NCI-H345 (cell line): Measurements from ENCODE around the gene SPAG9.
A peak's percentile ranks its signal among the peaks of the same experiment; 100 is the strongest.

Experiments
- DNase-seq: peaks from one replicate; lab custom pipeline; 2025; lab: John Stamatoyannopoulos, UW

SPAG9 gene, protein sequence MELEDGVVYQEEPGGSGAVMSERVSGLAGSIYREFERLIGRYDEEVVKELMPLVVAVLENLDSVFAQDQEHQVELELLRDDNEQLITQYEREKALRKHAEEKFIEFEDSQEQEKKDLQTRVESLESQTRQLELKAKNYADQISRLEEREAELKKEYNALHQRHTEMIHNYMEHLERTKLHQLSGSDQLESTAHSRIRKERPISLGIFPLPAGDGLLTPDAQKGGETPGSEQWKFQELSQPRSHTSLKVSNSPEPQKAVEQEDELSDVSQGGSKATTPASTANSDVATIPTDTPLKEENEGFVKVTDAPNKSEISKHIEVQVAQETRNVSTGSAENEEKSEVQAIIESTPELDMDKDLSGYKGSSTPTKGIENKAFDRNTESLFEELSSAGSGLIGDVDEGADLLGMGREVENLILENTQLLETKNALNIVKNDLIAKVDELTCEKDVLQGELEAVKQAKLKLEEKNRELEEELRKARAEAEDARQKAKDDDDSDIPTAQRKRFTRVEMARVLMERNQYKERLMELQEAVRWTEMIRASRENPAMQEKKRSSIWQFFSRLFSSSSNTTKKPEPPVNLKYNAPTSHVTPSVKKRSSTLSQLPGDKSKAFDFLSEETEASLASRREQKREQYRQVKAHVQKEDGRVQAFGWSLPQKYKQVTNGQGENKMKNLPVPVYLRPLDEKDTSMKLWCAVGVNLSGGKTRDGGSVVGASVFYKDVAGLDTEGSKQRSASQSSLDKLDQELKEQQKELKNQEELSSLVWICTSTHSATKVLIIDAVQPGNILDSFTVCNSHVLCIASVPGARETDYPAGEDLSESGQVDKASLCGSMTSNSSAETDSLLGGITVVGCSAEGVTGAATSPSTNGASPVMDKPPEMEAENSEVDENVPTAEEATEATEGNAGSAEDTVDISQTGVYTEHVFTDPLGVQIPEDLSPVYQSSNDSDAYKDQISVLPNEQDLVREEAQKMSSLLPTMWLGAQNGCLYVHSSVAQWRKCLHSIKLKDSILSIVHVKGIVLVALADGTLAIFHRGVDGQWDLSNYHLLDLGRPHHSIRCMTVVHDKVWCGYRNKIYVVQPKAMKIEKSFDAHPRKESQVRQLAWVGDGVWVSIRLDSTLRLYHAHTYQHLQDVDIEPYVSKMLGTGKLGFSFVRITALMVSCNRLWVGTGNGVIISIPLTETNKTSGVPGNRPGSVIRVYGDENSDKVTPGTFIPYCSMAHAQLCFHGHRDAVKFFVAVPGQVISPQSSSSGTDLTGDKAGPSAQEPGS (N-terminal part only)

DNA sequence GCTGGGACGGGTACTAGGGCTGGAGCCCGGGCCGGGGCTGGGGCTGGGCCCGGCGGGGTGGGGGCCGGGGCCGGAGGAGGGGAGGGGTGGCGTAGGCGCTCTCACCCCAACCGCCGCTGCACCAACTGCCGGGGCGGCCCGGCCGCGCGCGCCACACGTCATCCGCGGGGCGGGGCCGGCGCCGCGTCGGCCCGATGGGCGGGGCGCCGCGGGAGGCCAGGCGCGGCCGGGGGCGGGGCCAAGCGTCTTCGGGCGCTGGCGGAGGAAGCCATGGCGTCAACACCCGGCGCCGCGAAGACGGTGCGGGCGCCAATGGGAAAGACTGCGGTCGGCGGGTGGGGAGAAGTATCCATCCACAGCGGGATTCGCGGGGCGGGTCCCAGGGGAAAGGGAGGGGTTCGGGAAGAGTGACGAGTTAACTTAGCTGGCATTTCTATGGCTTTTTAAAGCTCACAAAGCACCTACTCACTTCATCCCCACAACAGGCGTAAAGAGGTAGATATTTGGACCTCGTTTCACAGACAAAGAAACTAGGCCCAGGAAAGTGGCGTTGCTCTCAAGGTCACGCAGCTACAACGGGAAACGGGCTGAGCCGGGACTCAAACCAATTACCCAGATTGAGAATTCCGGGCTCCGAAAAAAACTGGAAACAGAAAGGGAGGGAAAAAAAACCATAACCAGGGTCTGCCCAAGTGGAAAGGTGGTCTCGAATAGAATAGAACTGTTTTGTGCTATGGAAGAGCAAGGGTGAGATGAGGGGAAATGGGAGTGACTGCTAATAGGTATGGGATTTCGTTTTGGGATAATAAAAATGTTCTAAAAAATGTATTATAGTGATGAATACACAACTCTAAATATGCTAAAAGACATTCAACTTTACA is at the start of gene SPAG9:
Gene SPAG9, minus strand, starts transcription at position 130 of the 881 bp plus-strand sequence. CDS start 212 bp downstream, outside the sequence.
- DNase-seq, result peak; percentile 97

DNA sequence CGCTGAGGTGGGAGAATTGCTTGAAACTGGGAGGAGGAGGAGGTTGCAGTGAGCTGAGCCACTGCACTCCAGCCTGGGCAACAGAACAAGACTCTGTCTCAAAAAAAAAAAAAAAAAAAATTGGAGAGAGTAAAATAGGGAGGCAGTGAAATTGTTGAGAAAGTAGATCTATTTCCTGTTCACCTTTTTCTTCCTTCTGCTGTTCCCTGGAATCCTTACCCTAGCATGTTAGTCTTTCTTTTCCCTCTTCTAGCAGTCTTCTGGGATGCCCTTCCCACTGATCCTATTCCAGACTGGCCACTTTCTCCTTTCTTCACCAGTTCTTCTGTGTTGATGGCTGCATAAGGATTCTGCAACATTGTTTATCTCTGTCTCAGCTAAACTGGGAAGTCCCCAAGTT is 48.7 kb upstream of the SPAG9 start:
- DNase-seq, result no peak

DNA sequence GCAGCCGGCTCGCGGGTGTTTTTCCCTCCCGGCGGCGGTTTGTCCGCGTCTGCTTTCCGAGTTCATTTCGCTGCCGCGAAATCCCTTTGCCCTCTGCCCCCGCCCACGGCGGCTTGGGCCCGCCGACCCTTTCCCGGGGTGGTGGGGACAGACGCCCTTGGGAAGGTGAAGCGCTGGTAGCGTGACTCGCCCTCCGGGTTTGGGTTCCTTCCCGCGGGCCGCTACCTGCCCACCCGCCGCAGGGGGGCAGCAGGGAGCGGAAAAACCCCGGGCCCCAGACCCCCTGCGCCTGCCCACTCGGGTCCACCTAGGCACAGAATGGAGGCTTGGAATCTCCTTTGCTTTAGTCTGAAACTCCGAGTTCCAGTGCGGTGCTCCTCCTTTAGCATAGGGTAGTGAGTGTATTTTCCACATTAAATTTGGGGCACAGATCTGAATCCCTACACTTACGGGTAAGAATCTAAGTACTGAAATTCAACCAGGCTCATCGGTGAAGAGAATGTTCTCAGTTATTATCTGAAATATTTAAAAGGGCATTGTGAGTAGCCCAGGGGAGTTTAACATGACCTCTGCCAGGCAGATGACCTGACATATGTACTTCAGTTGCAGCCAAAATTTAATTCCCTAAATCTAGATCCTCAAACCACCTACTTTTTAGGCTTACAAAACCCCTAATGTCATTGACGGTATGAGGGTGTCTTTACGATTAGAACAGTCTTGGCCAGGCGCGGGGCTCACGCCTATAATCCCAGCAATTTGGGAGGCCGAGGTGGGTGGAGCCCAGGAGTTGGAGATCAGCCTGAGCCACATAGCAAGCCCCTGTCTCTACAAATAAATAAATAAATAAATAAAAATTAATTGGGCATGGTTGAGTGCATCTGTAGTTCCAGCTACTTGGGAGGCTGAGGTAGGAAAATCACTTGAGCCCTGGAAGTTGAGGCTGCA is 46.6 kb upstream of the SPAG9 start:
- peak; percentile 19 for DNase-seq

DNA sequence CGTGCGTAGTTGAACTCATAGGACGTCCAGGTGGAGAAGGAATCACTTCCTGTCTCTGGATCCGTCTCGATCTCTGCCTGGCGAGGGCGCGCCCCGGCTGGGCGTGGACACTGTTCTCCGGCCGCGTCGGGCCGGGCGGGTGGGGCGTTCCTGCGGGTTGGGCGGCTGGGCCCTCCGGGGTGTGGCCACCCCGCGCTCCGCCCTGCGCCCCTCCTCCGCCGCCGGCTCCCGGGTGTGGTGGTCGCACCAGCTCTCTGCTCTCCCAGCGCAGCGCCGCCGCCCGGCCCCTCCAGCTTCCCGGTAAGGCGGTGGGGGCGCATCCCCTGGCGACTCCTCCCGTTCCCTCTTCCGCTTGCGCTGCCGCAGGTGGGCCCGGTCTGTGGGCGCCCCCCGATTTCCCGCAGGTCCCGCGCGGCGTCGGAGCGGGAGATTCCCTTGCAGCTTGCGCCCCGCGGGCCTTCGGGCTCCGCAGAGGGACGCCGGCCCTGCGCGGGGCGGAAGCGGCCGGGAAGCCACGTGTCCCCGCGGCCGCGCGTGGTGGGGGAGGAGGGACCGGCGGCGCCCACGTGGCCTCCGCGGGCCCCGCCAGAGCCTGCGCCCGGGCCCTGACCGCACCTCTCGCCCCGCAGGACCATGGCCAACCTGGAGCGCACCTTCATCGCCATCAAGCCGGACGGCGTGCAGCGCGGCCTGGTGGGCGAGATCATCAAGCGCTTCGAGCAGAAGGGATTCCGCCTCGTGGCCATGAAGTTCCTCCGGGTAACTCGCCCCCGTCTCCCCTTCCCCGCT is 45.7 kb upstream of the SPAG9 start, which contains the start of gene NME2:
Gene NME2, plus strand, starts transcription at position 214 of the 789 bp plus-strand sequence. Its CDS starts 420 bp downstream, at position 634.
- peak; percentile 84 for DNase-seq

DNA sequence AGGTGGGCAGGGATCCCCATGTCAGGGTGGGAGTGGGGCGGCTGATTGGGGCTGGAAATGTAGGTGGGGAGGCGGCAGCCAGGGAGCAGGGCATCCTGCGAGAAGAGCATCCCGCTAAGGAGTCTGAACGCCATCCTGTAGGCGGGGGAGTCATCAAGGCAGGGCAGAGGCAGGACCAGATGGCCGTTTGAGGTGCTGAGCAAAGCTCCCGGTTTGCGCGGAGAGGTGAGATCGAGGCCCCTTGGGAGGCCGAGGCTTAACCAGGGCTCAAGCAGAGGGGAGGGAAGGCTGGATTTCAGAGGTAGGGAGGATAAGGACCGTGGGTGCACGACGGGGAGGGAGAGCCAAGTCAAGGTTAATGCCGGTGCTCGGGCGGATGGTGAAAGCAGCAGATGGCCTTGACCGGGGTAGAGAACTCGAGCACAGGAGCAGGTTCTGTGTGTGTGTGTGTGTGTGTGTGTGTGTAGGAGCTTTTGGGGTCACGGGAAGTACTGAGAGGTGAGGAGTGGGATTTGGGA is 45.1 kb upstream of the SPAG9 start:
- no peak for DNase-seq

DNA sequence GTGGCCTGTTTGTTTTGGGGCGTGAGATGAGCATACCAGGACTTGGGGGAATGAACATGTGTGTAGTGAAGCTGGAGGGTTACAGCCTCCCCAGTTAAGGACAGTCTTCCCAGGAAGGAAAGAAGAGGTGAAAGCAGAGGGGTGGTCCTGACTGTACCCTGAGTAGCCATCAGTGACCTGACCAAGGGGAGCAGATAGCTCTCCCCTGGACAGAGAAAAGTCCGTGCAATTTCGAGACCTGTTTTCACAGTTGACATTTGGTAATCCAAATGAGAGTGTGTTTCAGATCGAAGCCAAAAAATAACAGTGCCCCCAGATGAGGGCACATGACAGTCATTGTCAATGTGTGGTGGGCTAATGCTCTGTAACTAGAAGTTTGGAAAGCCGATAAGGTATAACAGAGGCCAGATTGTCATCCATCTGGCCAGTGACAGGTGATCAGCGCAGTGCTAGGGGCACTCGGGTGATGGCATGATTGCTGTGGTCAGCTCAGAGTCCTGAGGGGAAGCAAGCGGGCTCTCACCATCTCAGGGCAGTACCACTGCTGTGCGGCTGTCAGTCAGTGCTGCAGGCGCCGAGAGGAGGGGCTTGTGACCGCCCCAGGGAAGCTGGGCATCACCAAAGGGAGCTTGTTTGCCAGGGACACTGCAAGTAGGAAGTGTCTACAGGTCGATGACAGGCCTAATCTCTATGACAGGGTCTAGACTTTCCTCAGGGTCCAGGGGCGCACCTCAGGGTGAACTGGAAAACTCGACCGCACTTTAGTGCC is 44.4 kb upstream of the SPAG9 start:
- DNase-seq, result peak; percentile 13

DNA sequence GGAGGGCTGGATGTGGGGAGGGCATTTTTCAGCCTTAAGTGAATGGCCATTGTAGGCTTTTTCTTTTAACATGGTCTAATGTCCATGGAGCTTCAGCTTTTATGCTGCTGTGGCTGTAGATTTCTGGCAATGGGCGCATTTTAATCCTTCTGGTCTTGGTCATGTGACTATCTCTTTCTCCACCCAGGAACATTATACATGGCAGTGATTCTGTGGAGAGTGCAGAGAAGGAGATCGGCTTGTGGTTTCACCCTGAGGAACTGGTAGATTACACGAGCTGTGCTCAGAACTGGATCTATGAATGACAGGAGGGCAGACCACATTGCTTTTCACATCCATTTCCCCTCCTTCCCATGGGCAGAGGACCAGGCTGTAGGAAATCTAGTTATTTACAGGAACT is 40.9 kb upstream of the SPAG9 start:
- DNase-seq, result no peak

DNA sequence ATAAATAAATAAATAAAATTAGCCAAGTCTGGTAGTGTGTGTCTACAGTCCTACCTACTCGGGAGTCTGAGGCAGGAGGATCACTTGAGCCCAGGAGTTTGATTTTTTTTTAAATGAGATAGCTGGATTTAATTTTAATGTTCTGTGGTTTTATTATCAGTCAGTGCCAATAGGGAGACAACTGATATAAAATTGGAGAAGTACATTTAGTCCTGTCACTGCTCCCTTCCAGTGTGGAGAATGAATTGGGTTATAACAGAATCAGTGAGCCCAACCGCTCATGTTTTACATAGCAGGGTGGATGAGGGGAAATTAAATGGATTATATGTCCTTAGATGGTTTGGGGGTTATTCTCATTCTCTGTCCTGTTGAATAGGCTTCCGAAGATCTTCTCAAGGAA is 38.9 kb upstream of the SPAG9 start:
- DNase-seq, result no peak

DNA sequence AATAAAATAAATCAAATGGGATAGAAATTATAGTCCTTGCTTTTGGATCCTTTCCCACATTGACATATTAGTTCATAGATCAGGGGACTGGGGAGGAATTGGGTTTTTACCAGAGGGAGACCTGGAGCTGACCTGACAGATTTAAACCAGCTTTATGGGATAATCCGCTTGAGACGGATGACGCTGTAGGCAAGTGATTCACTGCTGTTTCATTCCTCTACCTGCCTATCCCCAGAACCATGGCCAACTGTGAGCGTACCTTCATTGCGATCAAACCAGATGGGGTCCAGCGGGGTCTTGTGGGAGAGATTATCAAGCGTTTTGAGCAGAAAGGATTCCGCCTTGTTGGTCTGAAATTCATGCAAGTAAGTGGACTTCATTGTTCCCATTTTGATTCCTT is 34.7 kb upstream of the SPAG9 start:
- no peak for DNase-seq

DNA sequence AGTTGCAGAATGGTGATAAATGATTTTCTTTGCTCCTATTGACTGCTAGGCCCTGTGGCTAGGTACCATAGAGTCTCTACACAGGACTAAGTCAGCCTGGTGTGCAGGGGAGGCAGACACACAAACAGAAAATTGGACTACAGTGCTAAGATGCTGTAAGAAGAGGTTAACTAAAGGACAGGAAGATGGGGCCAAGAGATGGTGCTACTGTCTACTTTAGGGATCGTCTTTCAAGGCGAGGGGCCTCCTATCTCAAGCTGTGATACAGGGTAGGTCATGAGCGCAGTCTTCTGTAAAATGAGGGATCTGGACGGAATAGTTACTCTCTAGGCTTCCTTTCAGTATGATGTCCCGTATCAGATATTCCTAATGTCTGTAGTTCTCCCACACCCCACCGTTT is 33.5 kb upstream of the SPAG9 start:
- no peak for DNase-seq

DNA sequence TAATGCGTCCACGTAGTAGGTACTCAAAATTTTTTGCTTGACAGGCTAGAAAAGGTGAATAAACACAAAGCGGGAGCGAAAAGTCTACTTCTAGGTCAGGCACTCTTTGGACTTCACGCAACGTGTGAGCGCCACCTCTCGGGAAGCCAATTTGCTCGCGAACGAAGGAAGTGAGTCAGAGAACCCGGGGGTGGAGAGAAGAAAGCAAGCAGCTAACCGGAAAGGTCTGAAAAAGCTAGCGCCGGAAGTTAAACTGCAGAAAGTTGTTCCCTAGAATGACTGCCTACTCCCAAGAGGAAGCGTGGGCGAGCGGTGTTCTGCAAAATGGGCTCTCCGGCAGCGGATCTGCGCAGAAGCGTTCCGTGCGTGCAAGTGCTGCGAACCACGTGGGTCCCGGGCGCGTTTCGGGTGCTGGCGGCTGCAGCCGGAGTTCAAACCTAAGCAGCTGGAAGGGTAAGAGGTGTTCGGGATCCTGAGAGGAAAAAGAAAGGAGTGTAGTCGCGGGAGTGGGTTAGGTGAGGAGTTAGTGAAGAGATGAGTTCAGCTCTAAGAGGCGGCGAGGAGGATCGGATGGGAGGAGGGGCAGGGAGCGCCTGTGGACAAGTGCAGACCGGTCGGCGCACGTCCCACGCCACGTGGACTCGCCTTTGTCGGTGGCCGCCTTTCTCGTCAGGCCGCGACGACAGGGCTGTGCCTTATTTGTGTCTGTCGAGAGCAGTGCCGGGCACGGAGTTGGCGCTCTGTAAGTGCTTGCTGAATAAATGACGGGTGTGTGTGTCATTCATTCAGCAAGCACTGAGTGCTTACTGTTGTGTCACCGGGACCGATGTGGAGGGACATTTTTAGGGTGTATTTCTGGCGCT is 32.8 kb upstream of the SPAG9 start, which contains the start of gene NME1:
Gene NME1, plus strand, starts transcription at position 350 of the 863 bp plus-strand sequence. CDS start 2,096 bp downstream, outside the sequence.
- peak; percentile 99 for DNase-seq

DNA sequence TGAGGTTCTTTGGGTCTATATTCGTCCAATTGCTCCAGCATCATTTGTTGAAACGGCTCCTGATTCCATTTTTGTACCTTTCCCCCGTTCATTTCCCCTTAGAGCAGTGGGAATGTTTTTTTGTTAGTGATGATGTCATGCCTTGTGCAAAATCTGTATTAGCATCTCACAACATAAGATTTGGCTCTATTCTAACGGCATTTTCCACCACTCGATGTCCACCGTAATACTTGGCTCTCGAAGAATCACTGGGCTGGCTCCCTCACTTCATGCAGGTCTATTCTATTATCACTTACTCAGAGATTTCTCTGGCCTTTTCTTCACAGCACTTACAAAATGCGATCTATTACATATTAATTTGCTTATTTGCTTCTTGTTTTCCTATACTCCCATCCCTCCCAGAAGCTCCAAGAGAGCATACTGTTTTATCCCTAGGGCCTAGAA is 32.1 kb upstream of the SPAG9 start:
- DNase-seq, result peak; percentile 41

DNA sequence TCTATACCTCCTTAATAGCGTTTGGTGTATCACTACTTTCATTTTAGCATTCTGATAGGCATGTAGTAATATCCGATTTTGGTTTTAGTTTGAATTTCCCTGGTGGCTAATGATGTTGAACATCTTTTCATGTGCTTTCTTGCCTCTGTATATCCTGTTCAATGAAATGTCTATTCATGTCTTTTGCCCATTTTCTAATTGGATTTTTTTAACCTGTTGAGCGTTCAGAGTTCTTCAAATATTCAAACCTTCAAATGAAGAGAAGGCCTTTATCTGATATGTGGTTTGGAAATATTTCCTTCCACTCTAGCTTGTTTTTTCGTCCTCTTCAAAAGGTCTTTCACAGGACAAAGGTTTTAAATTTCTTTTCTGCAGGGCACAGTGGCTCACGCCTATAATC is 30.3 kb upstream of the SPAG9 start:
- DNase-seq, result no peak

DNA sequence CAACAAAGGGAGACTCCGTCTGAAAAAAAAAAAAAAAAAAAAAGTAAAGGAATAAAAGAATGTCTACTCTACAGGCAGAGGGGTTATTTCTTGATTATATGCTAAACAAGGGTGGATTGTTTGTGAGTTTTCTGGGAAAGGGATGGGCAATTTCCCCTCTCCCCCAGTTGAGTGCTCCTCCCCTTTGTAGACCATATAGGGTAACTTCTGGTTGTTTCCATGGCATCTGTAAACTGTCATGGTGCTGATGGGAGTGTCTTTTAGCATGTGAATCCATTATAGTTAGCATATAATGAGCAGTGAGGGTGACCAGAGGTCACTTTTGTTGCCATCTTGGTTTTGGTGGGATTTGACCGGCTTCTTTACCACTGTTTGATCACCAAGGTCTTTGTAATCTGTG is 28.5 kb upstream of the SPAG9 start:
- DNase-seq, result no peak

DNA sequence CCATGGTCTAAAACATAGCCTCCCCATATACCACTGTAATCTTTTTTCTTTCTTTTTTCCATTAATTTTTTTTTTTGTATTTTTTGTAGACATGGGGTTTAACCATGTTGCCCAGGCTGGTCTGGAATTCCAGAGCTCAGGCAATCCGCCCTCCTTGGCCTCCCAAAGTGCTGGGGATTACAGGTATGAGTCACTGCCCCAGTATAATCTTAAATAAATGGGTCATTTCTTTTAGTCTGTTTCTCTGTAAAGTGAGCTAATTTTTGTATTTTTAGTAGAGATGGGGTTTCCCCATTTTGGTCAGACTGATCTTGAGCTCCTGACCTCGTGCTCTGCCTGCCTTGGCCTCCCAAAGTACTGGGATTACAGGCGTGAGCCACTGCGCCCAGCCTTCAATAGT is 27.0 kb upstream of the SPAG9 start:
- DNase-seq, result no peak

DNA sequence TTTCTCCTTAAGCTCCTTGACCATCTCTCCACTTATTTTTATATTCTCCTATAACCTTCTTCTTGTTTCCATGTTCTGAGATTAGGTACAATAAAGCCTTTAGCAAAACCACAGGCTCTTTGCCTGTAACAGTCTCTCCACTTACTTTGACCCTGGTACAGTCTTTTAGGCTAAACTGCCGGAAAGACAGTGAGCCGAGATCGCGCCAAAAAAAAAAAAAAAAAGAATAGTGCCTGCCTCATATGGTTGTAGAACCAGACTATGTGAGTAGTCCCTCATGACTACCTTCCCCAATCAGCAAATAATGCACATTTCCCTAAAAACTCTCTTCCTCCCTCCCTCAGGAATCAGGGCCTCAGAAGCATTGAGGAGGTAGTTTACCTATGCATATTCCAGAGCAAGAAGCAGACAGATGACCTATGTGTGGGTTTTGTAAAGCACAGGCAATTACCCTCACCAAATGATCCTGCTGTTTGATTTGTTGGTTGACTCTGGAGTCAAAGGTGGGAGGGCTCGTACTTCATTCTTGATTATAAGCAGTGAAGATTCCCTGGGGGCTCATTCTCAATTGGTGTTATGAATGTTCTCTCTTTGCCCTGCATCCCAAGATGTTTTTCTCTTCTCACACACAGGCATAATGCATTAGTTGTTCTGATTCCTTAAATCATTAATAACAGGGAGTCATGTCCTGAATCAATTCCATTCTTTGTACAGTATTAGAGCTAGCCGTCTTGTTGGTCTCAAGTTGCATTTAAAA is 23.8 kb upstream of the SPAG9 start:
- no peak for DNase-seq
